H1 (cell line): ENCODE data around the gene AFAP1L2. TPM values are rescaled to one million over a fixed set of nuclear protein-coding genes. Genes with fewer than 3 reads are reported as not detected.

Experiments
- CBX8 ChIP-seq: fragments of 300-800, 300-1000 bp; sonication (generic); IDR thresholded peaks from 2 replicates; pipeline ENCODE4 v1.7.1; 2016; ENCODE audit warnings: low read depth, low read length, borderline replicate concordance
- CHD2 ChIP-seq: IDR thresholded peaks from 2 replicates; pipeline ENCODE4 v1.6.1; 2012; ENCODE audit warnings: low read length, improper control_type of control experiment
- CHD7 ChIP-seq: fragments of 300-600 bp; sonication (generic); IDR thresholded peaks from 2 replicates; pipeline ENCODE4 v1.7.1; 2012; ENCODE audit warnings: low read length, moderate library complexity, mild to moderate bottlenecking, inconsistent platforms; ENCODE audit not compliant: insufficient replicate concordance
- MAFK ChIP-seq: IDR thresholded peaks from 2 replicates; pipeline ENCODE4 v1.6.1; 2012; ENCODE audit warnings: low read depth, mild to moderate bottlenecking, improper control_type of control experiment, low read length
- PHF8 ChIP-seq: fragments of 200-600 bp; sonication (generic); conservative IDR thresholded peaks from 2 replicates; pipeline ENCODE4 v1.7.1; 2012; ENCODE audit warnings: low read depth, mild to moderate bottlenecking, inconsistent platforms, low read length, moderate library complexity
- RAD21 ChIP-seq, 2 experiments: IDR thresholded peaks in 1 of 2; conservative IDR thresholded peaks in 1 of 2; 2 replicates each; pipeline ENCODE4 v1.6.1; 2011; ENCODE audit warnings: low read depth in 2 of 2, low read length in 2 of 2, improper control_type of control experiment in 1 of 2, inconsistent platforms in 1 of 2, mild to moderate bottlenecking in 1 of 2, moderate library complexity in 1 of 2
- RBBP5 ChIP-seq: IDR thresholded peaks from 2 replicates; pipeline ENCODE4 v1.7.1; 2012; ENCODE audit warnings: low read depth, mild to moderate bottlenecking, inconsistent platforms, low read length, moderate library complexity, borderline replicate concordance
- RFX5 ChIP-seq: IDR thresholded peaks from 2 replicates; pipeline ENCODE4 v1.6.1; 2011; ENCODE audit warnings: low read depth, low read length, improper control_type of control experiment, borderline replicate concordance
- SIN3A ChIP-seq, 2 experiments: IDR thresholded peaks in 1 of 2; conservative IDR thresholded peaks in 1 of 2; 2 replicates each; pipeline ENCODE4 v1.6.1; 2011 to 2012; ENCODE audit warnings: low read length in 2 of 2, improper control_type of control experiment in 1 of 2, low read depth in 1 of 2, mild to moderate bottlenecking in 1 of 2
- TAF1 ChIP-seq: IDR thresholded peaks from 2 replicates; pipeline ENCODE4 v1.6.1; 2011; ENCODE audit warnings: mild to moderate bottlenecking, low read depth, low read length
- TCF12 ChIP-seq: IDR thresholded peaks from 2 replicates; pipeline ENCODE4 v1.6.1; 2011; ENCODE audit warnings: low read depth, mild to moderate bottlenecking, low read length
- polyA plus RNA-seq, 7 experiments: library from polyadenylated mRNA; depleted of rRNA in 3 of 7; stranded (reverse) in 5 of 7; unstranded in 2 of 7; fragments of >200 nt in 5 of 7; fragments of 200-250 nt in 2 of 7; gene quantifications; 1 replicate in 5 of 7; 2 replicates in 1 of 7; 4 replicates in 1 of 7; pipeline versions ENCODE4 v1.2.1 to v1.2.3, GENCODE V29; 2011 to 2013; ENCODE audit warnings: missing spikeins in 2 of 7, mixed read lengths in 2 of 7
- total RNA-seq: library from RNA; stranded (reverse); fragmentation: NEBNext Ultra II Directional; extraction: Animal tissue kit (Norgen Biotek cat#: 25700); gene quantifications from 2 replicates; pipeline ENCODE4 v1.2.1, GENCODE V29; 2021

Gene AFAP1L2
- total and polyA plus RNA-seq, 2 of the 8 experiments (the other 6 are each of a cell fraction or from before 2014, with no cell fraction given), result 3.9 to 6.4 TPM

DNA sequence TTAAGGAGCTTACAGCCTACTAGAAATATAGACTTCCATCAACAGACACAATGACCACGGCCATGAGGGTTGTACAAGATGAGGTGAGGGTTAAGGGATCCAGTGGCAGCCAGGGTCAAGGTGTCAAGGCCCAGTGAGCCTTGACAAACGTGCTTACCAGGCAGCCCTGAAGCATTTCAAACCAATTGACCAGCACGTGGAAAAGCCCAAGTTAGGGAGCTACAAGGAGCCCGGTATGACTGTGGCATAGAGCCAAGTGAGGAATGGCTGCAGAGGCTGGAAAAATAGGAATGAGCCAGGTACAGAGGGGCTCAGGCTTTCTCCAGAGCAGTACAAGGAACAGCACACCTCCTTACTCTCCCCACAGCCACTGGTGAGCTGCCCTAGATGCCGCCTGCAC lies 12.7 kb downstream of the AFAP1L2 start (continued):
- TF ChIP-seq CHD7 (no peak), TAF1 (no peak), RAD21 (IDR thresholded peaks at IDR 0.05 in 1 of 2, conservative IDR thresholded peaks at IDR 0.05 in 1 of 2; ENCODE audit: low read depth in 2 of 2, low read length in 2 of 2) (no peak), RFX5 (no peak), PHF8 (no peak), MAFK (no peak), SIN3A (conservative IDR thresholded peaks at IDR 0.05 in 1 of 2, IDR thresholded peaks at IDR 0.05 in 1 of 2; ENCODE audit: low read depth in 1 of 2, low read length in 2 of 2) (no peak), RBBP5 (no peak), CBX8 (no peak), CHD2 (no peak), TCF12 (no peak)
